Amygdala (tissue), 56 donors: ENCODE data around the gene MCU.
"Not testable (repeated sequence)": the region's sequence is repeated elsewhere in the genome, so short reads cannot be mapped to it uniquely, and the experiment has no call there.

Experiments
- DNase-seq, 56 donors: peaks; one replicate each; lab custom pipeline; 2025; lab: John Stamatoyannopoulos, UW

MCU gene

DNA sequence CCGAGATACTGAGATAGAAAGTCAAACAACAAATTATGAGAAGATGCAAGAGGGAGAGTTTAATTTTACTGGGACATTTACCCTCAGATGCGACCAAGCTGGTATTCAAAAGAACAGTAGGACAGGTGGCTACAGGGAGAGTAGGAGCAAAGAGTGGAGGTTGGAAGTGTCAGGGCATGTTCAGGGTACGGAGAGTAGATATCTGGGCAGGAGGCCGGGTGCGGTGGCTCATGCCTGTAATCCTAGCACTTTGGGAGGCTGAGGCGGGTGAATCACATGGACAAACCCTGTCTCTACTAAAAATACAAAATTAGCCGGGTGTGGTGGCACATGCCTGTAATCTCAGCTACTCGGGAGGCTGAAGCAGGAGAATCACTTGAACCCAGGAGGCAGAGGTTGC lies 5.5 kb upstream of the MCU start:
- DNase-seq: not testable (repeated sequence)

DNA sequence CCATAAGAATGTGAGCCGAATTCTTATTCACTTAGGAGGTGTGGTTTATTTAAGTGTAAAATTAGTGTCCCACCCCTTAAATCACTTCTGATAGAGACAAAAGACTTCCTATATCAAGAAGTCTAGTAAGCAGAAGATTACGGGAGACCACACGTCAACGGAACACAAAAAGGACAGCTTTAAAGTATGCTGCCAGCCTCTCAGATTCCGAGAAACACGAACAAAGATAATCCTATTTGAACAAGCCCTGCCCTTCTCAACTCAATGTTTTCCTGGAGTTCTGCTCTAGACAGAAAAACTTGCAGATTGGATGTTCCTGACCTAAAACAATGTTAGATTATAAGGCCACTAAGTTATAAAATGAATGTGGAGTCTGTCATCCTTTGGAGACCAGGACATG lies 4.9 kb upstream of the MCU start:
- no peak for DNase-seq

DNA sequence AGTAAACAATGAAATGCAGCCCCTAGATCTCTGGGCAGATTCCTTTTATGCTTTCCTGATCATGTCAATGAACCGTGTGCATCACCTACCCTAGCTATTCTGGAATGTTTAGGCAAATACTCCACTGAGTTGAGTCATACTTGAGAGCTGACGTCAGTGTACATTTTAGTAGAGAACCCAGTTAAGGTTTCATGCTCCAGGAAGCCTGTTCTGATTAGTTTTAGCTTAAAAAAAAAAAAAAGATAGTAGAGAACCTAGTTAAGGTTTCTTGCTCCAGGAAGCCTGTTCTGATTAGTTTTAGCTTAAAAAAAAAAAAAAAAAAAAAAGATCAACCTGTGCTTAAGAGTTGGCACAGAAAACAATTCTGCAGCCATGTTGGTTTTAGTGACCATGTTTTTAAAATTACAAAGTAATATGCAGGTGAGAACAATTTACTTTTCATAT lies 3.7 kb upstream of the MCU start:
- no peak for DNase-seq

DNA sequence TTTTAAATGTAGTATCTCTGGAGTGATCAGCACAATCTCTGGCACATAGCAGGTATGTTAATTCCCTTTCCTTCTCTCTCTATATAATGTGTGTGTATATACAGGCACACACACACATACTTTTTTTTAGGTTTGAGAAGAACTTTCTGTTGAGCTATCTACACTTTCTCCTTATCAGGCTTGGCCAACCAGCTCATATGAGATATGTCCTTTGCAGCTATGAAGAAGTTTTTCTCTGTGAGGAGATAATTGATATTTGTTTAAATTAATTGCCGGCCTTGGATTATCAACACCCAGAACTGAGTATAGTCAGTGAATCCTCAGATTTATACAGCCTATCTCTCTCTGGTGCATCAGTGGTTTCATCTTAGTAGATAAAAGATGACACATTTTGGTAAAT lies 2.3 kb upstream of the MCU start:
- no peak for DNase-seq

DNA sequence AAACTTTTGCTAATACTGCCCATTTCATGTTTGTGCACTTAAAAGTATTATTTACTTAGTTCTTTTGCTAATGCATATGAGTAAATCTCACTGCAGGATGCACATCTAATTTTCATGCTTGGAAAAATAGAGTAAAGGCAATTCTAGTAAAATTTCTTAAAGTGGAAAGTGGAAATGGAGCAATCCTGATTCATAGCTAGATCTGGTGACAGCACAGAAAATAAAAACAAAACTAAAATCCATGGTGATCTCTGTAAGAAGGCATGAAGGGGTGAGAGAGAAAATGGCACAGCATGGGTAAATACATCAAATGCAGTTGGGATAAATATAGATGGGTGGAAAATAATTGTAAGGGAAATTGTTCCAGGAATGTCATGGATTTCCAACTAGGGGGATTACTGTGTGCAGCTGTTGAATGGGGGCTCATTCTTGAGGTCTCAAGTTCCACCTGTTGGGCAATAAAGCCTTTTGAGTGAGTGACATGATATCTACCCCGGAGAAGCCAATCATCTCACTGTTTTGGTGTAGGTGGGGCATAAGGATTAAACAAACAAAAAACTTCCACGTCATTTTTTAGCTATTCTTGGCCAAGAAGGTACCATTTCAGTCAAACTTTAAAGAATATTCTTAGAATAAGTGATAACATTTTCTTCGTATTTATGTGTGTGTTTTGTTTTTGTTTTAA lies 1.7 kb upstream of the MCU start:
- no peak for DNase-seq

DNA sequence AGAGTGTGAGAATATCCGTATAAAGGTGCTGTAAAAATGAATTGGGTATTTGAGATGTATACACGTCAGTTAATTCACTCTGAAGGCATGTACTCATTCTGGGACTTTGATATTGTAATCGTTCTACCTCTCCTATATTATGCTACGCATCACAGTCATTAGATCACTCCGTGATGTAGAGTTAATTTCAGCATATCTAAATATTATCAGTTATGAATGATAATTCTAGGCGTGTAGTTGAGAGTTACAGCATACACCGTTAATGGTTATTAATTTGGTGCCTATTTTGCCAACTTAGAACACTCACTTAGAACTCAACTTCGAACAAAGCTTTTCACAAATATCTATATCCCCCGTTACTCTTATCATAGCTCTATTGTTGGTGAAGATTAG lies 477 bp upstream of the MCU start:
- no peak for DNase-seq

DNA sequence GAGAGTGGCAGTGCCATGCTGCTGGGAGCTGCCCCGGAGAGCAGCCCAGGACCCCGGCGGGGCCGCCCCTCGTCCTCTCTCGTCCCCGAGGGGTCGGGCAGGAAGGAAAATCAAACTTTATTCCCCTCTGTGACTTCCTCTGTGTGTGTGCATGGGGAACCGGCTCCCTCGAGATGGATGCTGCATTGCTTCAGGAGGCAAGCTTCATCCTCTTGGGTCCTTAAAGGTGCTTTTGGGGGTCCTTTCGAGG lies 726 bp downstream of the MCU start:
- DNase-seq: peak in 5 of 56 donors; percentile 39 to 65 (median 42)

DNA sequence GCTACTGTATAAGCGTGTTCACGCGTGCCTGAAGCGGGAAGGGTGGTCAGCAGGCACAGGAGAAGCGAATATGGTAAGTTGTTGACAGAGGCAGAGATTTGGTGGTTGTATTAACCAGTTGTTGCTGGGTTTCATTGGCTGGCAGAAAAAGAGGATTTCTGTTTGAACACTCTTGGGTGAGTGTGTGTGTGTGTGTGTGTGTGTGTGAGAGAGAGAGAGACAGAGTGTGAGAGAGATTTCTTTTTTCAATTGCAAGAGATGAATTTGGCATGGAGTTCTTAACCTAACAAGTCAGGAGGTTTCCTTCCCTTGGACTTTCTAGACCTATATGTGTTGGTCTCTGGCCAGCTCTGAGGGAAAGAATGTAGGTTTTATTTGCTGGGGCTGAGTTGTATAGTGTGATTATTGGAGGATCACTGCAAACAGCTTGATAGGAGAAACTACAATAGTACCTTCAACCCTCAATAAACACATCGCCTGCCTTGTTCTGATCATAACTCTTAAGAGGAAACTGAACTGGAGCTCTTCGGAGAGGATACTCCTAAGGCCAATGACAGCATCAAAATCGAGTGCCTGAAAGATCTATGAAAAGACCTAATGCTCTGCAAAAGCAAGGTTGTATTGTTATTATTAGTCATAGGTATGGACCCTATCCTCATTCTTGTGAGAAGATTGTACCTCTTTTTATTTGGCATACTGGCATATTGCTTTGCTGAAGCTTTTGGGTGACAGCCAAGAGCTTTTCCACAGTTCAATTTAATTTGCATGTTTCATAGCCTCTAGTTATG lies 1.2 kb downstream of the MCU start:
- peak in 1 of 56 donors; percentile 38 for DNase-seq

DNA sequence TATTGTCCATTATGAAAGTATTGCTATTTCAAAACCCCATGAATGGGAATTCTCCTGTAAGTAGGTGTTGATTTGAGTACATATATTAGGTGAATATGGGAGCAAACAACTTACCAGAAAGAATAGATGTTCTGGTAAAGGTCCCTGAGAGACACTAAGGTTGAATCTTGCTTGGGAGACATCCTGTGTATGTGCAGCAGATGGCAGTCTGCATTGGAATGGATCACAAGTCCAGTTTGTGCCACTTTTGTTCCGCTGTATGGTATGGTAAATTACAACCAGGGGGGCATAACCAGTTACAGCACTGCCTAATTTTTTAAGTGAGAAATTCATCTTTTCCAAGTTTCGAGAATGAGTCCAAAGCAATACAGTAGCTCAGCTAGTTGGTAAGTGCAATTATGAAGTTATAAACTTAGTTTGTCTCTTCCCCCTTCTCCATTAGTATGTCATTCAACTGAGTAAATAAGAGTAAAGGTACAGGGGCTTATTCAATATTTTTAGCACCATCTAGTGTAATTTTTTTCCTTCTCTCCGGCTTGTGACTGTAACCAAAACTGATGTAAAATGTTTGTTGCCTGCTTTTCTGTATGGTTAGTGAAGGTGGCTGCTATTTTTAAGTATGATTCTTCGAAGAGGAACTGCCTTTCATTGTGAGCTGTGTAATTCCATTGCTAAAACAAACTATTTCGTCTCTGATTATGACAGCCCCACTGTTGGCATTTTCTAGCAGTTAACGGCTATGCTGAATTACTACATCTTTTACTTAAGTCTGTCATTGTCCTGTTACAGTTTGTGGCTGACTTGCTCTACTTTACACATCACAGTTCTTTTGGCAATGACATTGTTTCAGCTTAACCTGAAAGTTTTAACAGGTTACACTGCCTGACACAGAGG lies 2.8 kb downstream of the MCU start:
- peak in 4 of 56 donors; percentile 9 to 26 (median 18) for DNase-seq

DNA sequence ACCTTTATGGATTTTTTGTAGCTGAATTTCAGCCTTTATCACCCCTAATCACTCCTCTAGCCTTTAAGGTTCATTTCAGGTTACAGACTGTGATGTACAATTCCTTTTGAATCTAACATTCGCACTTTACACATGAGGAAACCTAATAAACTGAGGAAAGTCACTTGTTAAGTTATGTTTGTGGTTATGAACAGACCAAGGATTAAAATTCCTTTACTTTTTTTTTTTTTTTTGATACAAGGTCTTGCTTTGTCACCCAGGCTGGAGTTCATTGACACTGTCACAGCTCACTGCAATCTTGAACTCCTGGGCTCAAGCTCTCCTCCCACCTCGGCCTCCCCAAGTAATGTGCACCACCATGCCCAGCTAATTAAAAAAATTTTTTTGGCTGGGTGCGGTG lies 3.6 kb downstream of the MCU start:
- DNase-seq: no peak

DNA sequence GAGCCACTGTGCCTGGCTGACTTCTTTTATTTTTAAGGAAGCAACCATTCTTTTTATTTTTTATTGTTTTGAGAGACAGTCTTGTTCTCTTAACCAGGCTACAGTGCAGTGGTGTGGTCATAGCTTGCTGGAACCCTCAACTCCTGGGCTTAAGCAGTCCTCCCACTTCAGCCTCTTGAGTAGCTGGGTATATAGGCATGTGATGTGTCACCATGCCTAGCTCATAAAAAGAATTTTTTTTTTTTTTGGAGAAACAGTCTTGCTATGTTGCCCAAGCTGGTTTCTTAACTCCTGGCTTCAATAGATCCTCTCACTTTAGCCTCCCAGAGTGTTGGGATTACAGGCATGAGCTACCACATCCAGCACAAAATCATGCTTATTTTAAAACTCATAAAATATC lies 5.8 kb downstream of the MCU start:
- DNase-seq: no peak

DNA sequence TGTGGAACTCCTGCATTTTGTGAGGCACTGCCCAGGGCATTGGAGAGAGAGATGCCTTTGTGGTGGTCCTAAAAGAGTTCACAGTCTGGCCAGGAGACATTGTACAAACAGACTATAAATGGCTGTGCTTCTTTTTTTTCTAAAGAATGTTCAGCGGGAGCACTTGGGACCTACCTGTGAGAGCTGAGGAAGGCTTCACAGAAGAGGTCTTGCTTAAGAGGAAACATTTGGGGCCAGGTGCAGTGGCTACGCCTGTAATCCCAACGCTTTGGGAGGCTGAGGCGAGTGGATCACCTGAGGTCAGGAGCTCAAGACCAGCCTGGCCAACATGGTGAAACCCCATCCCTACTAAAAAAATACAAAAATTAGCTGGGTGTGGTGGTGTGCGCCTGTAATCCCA lies 10.5 kb downstream of the MCU start:
- not testable (repeated sequence) for DNase-seq

DNA sequence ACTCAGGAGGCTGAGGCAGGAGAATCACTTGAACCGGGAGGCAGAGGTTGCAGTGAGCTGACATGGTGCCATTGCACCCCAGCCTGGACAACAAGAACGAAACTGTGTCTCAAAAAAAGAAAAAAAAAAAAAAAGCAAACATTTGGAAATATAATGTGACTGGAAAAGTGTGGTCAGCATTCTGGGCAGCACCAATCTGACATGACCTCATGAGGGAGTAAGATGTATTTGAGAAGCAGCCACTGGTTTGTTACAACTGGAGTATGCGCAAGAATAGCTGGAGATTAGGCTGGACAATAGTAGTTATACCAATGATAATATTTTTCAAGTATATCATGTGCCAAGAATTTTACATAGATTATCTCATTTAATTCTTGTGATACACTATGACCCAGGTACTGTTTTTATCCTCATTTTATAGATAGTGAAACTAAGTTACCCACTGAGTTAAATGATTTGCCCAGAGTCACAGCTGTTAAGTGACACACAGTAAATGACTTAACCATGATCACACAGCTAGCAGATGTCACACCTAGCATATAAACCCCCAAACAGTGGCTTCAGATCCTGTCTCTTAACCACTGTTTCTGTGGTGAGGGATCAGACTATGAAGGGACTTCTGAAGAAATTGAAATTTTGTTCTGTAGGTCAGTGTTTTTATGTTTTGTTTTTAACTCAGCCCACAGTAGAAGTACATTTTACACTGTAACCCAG lies 11.1 kb downstream of the MCU start:
- DNase-seq: no peak

DNA sequence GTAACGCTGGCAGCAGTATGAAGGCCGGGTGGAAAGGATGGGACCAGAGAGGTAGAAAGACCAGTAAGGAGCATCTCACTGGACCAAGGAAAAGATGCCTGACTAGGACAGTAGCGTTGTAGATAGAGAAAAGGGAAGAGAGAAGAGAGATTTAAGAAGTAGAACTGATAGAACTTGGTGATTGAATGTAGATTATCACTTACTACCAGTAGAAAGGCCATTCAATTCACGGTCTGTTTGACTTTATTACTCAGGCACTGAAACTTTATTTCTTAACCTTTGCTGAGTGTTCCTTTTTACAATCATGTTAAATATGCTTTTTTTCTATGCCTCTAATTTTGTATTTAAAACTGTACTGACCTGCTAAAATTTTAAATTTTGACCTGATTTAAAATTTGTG lies 12.2 kb downstream of the MCU start:
- no peak for DNase-seq

DNA sequence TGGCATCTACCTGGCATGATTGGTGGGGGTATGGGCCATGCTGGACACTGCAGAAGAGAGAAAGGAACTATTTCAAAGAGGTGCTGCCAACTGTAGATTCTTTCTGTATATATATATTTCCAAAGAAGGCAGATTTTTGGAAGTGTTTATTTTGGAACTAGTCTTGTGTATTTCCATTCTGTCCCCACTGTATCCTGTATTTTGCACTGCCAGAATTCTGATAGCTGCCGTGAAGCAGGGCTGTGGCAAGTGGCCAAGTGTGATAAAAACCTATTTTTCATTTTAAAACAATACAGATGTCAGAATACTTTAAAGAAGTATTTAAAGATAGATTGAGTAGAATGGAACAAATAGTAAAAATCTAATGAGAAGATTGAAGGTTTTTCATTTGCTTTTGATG lies 17.1 kb downstream of the MCU start:
- DNase-seq: no peak

DNA sequence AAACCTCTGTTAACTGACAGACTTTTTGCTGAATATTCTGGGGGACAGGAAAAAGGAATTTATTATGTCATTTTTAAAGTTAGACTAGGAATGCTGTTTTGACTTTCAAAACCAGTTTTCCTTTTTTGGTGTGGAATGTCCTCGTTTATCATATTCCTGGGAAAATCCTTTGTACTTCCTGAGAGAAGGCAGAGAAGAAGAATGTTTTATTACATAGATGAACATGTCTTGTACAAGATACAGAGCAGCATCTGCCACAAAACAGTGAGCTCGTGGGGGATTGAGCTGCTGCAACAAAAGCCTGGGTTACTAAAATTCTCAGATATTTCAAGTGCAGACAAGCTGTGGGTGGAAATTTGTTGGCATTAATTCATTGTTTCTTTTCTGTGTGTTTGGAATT lies 20.2 kb downstream of the MCU start:
- peak in 2 of 56 donors; percentile 4 to 10 for DNase-seq

DNA sequence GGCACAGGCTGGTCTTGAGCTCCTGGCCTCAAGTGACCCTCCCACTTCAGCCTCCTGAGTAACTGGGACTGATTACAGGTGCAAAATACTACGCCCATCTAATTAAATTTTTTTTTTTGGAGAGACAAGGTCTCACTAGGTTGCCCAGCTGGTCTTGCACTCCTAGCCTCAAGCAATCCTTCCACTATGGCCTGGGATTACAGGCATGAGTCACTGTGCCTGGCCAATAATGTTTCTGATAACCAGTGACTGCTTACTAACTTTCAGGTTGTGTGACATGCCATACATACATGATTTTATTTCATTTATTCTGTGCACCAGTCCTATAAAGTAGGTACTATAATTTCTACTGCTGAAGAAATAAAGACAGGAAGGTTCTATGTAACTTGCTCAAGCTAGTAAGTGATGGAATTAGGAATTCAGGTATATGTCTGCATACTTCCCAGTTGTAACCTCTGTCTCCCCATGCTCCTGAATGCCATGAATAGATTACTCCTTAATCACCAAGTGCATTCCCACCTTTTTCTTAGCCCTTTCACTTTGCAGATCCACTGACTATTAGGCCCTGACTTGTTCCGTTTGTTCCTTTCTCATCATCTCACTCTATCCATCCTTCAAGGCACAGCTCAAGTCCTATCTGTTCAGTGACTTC lies 28.1 kb downstream of the MCU start:
- DNase-seq: no peak

DNA sequence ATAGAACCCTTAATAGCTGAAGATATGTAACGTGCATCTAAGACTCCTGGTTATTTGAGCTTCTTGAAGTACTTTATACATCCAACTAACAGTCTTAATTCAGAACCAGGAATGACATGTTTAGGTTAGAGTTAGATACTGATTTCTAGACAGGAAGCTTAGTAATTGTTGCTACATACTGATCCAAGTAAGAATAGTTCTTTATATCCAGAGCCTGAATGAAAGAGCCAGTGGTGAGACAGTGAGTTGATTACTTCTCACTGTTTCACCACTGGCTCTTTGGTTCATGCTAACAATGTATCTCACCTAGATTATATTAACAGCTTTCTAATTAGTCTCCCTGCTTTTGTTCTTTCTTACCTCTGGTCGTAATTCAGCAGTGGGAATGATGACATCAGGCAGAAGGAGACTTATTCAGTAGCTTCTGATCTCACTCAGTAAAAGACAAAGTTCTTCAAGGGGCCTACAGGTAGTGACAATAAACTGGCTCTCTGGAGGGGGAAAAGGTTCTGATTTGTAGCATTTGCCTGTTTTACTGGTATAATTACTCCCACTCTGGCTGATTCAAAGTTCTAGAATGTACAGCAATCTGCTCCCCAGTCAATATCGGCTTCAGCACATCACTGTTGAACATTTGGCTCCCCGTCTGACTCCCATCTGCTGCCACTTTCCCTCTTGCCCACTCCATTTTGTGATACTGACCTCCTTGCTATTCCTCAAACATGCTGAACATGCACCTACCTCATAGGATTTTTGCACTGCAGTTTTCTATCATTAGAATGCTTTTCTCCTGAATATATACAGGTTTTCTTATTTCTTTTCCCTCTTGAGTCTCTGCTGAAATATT lies 29.1 kb downstream of the MCU start:
- DNase-seq: no peak

DNA sequence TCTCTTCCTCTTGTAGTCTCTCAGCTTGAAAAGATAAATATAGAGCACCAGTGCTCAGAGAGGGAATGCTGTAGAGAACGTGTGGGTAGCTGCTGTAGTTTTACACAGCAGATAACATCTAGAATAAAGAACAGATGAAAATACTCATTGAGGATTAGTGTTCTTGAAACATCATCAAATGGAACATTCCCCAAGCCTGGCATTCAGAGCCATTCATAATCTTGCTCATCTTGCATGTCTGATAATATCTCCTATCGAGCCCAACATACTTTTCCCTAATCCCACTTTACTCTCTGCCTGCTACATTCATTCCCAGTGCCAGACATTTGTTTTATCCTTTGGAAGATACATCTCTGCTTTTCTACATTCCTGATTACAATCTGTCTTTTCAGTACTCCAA lies 35.2 kb downstream of the MCU start:
- DNase-seq: no peak
